ENCODE data around the gene PAX8.
A peak's percentile ranks its signal among the peaks of the same experiment; 100 is the strongest.

The PAX8 gene

DNA sequence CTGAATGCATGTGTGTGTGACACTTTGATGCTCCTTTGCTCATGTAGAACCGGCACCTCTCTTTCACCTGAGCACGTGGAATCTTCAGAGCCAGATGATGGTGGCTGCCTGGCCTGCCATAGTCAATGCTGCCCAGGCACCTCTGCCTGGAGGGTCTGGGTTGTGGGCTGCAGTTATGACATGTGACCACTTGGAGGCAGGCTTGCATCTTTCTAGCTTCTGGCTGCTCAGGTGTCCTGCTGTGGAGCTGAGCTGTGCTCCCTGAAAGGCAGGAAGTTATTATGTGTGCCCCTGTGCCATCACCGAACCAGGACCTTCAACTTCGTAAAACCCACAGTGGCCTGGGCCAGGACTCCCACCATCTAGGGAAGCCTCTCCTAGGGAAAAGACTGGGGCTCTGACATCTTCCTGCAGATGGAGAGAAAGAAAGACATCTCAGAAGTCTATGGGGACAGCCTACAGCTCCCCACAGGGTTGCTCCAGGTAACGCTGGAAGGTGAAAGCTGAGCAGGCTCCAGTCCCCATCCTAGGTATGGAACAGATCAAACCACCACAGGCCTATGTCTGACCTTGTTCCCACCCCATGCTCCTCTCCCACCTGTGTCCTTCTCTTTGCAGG, 74.7 kb downstream of the PAX8 start:
- peak; percentile 70 for DNase-seq (ENCODE audit: low read depth)

DNA sequence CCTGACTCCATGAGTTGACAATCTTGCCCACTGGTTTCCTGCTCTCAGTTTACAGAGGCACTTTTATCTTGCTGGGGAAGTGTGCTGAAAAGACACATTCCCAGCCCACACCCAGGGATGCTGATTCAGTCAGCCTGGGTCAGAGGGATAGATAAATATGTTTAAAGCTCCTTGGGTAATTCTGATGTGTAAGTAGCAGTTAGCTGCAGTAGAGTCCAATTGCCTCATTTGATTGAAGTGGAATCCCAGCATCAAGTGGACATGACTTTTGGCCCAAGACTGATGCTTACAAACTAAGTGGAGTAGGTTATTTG, 75.5 kb downstream of the PAX8 start:
- no peak for DNase-seq (ENCODE audit: low read depth)

DNA sequence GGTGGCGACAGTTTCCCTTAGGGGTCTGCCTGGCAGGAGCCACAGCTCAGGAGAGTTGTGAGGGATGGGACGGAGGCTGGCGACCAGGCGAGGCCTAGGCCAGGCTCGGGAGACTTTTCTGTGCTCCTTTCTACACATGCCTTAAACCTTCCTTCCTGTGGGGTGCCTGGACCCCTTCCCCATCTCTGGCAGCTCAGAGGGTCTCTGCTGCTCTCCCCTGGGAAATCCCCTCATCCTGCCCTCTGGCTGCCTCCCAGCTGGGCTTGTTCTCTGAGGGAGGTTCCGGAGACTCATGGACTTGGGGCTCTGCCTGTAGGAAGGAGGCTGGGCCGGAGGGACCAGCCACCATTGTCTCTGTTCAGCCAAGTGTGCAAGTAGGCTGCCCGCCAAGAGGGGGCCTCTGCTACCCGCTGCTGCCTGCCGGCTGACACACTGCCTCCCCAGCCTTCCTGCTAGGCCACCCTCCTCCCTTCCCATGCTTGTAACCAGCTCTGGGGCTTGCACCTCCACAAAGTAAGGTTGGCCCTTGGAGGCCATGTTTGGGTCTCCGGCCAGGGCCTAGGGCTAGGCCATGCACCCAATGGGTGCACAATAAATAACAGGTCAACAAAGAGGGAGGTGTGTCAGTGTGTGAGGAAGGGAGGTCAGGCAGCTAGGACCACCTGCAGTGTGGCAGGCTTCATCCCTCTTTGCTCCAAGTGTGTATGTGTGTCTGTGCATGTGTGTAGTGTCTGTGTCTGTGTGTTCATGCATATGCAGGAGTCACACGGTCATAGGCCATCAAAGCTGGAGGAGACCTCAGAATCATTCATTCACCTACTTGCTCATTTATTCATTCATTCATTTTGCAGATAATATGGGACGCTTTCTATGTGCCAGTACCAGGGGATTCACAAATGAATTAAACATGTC, 76.2 kb downstream of the PAX8 start:
- no peak for DNase-seq (ENCODE audit: low read depth)

DNA sequence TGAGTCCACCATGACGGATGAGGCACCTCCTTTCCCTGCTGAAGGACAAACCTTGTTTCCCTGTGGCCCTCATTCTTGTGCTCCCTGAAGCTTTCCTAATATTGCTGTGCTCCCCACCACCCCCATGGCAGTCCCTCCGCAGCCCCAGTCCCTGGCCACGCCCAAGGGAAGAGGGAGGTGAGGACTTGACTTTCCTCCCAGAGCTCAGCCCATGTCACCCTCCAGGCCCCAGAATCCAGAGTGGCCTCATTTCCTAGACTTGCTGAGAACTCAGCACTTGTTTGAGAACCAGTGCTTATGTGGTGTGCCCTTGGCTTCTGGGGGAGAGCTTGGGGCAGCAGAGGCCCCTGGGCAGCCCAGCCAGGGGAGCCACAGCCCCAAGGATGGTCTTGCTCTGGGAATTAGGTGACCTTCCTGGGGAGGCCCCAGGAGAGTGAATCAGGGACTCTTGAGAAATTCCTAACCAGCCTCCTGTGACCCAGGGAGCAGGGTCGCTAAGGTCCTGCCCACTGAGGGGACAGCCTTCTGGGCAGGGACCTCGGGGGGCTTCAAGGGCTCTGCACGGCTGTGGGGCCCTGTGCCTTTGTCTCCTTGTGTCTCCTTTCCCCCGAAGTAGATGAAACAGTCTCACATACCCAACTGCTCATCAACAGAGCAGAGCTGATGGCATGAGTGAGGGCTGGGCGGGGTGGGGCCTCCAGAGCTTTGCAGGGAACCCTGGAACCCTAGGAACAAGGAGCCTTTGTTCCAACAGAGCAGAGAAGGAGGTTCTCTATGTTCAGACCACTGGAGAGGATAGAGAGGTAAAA, 77.0 kb downstream of the PAX8 start:
- no peak for DNase-seq (ENCODE audit: low read depth)

DNA sequence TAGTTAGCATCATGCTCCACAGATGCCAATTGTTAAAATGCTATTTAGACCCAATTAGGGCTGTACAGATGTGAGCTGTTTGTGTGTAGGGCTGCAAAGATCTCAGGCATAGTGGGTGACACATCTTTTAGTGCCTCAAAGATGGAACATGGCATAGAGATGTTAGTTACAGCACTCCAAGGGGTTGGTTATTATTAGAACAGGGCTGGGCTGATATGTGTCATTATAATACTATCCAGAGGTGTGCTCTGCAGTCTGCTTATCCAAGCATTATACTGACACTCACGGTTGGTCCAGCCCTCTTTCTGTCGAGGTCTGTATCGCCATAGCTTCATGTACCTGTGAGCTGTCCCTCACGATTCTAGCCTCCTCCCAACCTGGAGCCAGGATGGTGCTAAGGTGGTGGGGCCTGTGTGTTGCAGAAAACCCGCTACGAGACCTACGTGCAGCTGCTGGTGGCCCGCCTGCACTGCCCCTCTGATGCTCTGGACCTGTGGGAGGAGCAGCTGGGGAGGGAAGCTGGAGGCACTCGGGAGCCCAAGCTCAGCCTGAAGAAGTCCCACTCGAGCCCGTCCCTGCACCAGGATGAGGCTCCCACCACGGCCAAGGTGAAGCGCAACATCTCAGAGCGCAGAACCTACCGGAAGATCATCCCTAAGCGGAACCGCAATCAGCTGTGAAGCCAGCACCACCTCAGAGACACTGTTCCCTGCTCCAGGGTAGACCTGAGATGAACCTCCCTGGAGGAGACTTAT, 77.8 kb downstream of the PAX8 start:
- DNase-seq (ENCODE audit: low read depth) = no peak

DNA sequence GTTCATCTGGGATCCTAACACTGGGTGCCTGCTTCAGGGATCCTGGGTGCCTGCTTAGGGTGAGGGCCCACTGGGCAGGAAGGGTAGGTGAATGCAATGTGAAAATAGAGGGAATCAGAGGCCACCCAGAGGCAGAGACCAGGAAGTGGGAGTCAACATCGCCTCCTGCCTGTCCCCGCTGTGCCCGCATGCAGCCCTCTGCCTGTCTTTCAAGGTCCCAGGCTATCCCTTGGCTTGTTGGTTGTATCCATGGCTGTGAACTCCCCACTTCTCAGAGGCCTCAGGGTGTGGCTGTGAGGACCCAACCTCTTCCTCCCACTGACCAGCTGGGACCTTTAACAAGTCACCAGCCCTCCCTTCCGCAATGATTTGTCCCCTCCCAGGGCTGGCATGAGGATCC, 78.5 kb downstream of the PAX8 start:
- no peak for DNase-seq (ENCODE audit: low read depth)

GRCh38 chr2:113198790-113199612, 79.7 kb downstream of the PAX8 start:
- peak; percentile 78 for DNase-seq (ENCODE audit: low read depth)

- DNase-seq (ENCODE audit: low read depth) = no peak
Observed at GRCh38 chr2:113198048-113198789, 80.5 kb downstream of the PAX8 start.

DNA sequence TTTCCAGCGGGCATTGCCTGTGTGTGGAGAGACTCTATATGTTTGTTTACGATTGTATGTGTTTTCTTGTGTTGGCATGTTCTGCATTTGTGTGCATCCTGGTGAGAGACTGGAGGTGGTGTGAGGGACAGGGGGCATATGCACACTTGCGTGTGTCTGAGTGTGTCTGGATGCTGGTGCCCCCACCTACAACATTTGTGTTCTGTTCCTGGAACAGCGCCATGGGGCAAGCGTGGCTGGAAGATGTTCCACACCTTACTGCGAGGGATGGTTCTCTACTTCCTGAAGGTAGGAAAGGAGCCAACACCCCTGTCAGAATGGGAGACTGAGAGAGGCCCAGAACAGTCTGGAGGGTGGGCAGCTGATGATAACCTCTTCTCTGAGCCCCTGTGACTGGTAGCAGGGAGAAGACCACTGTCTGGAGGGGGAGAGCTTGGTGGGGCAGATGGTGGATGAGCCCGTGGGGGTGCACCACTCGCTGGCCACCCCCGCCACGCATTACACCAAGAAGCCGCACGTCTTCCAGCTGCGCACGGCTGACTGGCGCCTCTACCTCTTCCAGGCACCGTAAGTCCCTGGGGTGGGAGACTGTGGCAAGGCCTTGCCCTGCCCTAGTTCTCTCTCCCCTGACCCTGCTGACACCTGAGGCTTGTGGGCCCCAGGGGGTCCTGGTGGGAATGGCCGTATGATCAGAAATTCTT, 81.2 kb downstream of the PAX8 start:
- DNase-seq (ENCODE audit: low read depth) = no peak

- no peak for DNase-seq (ENCODE audit: low read depth)
Observed at GRCh38 chr2:113196839-113197238, 81.9 kb downstream of the PAX8 start.

- DNase-seq (ENCODE audit: low read depth) = no peak
Observed at GRCh38 chr2:113195923-113196501, 82.7 kb downstream of the PAX8 start.

DNA sequence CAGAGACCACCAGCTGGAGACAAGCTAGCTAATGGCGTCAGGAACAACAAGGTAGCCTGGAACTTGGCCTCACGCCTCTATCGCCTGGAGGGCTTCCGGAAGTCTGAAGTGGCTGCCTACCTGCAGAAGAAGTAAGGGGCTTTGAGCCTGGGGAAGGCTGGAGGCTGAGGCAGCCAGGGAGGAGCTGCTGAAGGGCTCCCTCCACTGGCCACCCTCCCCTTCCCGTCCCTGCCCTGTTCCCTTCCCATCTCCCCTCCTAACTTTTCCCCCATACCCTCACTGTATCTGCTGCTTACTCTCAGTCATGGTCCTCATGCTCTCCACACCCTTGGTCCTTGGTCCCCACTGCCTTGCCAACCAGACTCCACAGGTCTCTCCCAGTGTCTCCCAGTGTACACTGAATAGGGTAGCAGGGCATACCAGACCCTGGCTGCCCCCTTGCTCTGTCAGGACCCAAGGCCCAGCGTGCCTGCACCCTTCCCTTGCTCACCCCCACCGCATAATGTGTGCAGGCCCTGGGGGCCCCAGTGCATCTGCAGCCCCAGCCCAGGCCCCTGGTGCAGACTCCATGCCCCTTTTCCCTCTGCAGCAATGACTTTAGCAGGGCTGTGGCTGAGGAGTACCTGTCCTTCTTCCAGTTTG, 86.1 kb downstream of the PAX8 start:
- DNase-seq (ENCODE audit: low read depth) = no peak

GRCh38 chr2:113190871-113191270, 87.8 kb downstream of the PAX8 start:
- no peak for DNase-seq (ENCODE audit: low read depth)

DNA sequence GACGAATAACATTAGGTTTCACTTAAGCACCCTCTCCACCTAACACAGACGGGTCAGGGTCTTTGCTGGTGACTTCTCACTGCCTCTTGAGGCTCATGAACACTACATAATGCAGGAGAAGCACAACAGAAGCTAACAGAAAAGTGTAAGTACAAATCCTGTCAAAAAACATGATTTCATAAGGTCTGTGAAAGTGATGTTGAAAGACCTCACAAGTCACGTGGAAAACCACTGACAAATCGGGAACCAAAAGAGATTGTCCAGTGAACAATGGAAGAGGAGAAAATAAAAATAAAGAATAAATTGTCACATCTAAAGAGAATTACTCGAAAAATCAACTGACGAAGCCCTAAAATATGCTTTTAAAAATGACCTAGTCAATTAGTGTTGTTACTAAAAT, 91.0 kb downstream of the PAX8 start:
- DNase-seq (ENCODE audit: low read depth) = no peak

DNA sequence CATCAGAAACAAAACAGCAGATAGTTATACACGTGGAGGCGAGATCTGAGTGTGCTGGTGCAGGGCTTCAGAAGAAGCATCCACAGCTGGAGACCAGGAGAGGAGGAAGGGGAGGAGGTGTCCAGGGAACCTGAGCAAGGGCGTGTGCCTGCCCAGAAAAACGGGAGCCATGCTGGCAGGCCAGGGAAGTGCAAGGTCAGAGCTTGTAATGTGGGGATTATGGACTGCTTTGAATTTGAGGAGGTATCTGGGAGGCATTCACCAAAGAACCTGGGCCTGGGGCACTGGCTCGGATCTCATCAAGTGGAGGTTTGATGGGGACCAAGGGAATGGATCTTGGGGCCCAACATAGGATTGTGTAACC, 92.3 kb downstream of the PAX8 start:
- DNase-seq (ENCODE audit: low read depth) = no peak

- DNase-seq (ENCODE audit: low read depth) = no peak
Observed at GRCh38 chr2:113185664-113186432, 92.9 kb downstream of the PAX8 start.

DNA sequence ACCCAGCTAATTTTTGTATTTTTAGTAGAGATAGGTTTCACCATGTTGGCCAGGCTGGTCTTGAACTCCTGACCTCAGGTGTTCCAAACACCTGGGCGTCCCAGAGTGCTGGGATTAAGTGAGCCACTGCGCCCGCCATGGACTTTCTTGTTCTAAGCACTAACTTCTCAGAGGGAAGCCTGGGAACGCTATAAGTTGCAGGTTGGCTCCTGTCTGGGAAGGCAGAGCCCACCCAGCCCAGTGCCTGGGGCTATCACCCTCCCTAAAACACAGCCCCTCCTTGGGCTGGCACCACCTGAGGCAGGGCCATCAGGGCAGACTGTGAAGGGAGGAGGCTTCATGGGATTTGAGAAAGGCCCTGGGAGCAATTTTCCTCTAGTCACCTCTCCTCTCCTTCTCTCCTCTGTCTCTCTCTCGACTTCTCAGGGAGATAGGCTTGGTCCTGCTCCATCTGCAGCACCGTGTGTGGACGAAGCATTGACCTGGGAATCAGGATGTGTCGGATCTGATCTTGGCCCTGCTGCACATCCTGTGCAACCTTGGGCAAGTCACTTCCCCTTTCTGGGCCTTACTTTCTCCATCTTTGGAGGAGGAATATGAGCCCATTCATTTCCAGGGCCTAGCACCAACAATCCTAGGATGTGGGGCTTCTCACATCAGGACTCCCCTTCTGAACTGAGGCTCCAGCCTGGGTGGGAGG, 94.0 kb downstream of the PAX8 start:
- DNase-seq (ENCODE audit: low read depth) = no peak

DNA sequence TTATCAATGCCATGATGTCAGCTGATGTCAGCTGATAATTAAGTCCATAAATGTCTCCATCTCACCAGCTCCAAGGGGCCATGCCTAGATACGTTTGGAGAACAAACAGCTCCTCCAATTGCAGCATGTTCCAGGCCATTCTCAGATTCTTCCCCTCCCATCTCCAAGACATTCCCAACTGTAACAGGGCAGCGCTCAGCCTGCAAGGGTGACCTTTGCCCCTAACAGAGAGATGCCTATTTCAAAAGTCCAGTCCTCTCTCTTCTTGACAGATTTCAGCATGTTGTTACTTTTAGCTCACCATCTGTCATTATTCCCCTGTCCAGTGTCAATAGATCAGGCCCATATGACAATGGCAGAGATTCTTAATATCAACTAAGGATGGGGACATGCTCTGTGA, 95.0 kb downstream of the PAX8 start:
- DNase-seq (ENCODE audit: low read depth) = no peak
